DND-41 (cell line): Measurements from ENCODE around the gene GLYATL3.

Source experiments
- EZH2 ChIP-seq: IDR thresholded peaks from 3 replicates; pipeline ENCODE4 v1.6.1; 2012; ENCODE audit warnings: borderline replicate concordance, low read depth, mild to moderate bottlenecking, moderate library complexity, low read length, inconsistent platforms; ENCODE audit not compliant: severe bottlenecking
- TF ChIP-seq, protein P1 (sequence below): IDR thresholded peaks from 2 replicates; pipeline ENCODE4 v1.5.1; 2012; ENCODE audit warnings: borderline replicate concordance, low read length, moderate library complexity, mild to moderate bottlenecking; ENCODE audit not compliant: poor library complexity, severe bottlenecking; ENCODE audit errors: extremely low read depth

DNA sequence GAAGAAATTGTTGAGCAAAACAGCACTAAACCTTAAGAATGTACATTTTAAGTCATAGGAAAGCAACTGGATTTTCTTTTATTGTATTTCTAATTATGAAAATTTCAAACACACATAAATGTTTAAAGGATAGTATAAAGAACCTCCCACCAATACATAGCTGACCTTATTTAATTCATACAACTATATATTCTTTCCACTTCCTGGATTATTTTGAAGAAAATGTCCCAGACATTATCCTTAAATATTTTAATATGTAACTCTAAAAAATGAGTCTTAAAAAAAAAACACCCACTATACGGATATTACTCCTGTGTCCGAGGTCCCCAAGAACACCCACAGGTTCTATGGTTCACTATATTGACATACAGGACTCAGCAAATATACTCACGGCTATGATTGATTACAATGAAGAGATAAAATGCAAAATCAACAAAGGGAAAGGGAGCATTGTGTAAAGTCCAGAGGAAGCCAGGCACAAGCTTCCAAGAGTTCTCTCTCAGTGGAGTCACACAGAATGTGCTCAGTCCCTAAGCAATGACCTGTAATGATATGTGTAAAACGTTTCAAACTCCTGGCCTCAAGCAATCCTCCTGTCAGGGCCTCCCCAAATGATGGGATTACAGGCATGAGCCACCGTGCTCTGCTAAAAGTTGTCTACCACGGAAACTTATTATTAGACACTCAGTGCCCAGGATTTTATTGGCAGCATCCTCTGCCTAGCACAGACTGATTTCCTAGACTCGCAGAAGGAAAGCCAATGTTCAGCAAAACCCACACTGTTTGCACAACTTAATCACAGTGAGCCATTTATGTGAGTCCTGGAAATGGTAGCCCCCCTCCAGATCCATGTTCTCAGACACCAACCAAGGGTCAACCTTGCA is 23.2 kb downstream of the GLYATL3 start:
- TF ChIP-seq, protein P1, sequence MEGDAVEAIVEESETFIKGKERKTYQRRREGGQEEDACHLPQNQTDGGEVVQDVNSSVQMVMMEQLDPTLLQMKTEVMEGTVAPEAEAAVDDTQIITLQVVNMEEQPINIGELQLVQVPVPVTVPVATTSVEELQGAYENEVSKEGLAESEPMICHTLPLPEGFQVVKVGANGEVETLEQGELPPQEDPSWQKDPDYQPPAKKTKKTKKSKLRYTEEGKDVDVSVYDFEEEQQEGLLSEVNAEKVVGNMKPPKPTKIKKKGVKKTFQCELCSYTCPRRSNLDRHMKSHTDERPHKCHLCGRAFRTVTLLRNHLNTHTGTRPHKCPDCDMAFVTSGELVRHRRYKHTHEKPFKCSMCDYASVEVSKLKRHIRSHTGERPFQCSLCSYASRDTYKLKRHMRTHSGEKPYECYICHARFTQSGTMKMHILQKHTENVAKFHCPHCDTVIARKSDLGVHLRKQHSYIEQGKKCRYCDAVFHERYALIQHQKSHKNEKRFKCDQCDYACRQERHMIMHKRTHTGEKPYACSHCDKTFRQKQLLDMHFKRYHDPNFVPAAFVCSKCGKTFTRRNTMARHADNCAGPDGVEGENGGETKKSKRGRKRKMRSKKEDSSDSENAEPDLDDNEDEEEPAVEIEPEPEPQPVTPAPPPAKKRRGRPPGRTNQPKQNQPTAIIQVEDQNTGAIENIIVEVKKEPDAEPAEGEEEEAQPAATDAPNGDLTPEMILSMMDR: no peak
- TF ChIP-seq EZH2: no peak
